Gastrocnemius medialis (tissue), 4 donors: ENCODE data around the gene UCK1.

ENCODE experiments used
- POLR2A ChIP-seq, 2 donors: fragments of 450-650 bp; IDR thresholded peaks; one replicate each; pipeline ENCODE4 v1.6.1; 2017; ENCODE audit warnings: antibody characterized with exemption in 2 of 2, mild to moderate bottlenecking in 2 of 2, moderate library complexity in 2 of 2
- TF ChIP-seq, protein P1 (sequence below), 5 experiments: fragments of 450-650 bp in 3 of 5; fragments of 200-600 bp in 2 of 5; sonication (generic) in 2 of 5; IDR thresholded peaks in 4 of 5; conservative IDR thresholded peaks in 1 of 5; 1 replicate in 4 of 5; 2 replicates in 1 of 5; pipeline ENCODE4 v1.5.1; 2016 to 2019; ENCODE audit warnings: antibody characterized with exemption in 5 of 5, mild to moderate bottlenecking in 3 of 5, moderate library complexity in 3 of 5

GRCh38 chr9:131491001-131491710 lies 39.9 kb downstream of the UCK1 start:
- no peak for TF ChIP-seq POLR2A (IDR thresholded peaks at IDR 0.05)
- TF ChIP-seq, protein P1, sequence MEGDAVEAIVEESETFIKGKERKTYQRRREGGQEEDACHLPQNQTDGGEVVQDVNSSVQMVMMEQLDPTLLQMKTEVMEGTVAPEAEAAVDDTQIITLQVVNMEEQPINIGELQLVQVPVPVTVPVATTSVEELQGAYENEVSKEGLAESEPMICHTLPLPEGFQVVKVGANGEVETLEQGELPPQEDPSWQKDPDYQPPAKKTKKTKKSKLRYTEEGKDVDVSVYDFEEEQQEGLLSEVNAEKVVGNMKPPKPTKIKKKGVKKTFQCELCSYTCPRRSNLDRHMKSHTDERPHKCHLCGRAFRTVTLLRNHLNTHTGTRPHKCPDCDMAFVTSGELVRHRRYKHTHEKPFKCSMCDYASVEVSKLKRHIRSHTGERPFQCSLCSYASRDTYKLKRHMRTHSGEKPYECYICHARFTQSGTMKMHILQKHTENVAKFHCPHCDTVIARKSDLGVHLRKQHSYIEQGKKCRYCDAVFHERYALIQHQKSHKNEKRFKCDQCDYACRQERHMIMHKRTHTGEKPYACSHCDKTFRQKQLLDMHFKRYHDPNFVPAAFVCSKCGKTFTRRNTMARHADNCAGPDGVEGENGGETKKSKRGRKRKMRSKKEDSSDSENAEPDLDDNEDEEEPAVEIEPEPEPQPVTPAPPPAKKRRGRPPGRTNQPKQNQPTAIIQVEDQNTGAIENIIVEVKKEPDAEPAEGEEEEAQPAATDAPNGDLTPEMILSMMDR (IDR thresholded peaks at IDR 0.05 in 4 of 5, conservative IDR thresholded peaks at IDR 0.05 in 1 of 5), result no peak
